Nephron progenitor cell (in vitro differentiated cells): ENCODE measurements around the gene SSBP4.

ENCODE experiments used
- DNase-seq: peaks from one replicate; pipeline ENCODE4 v3.0.0; 2021
- H3K27ac Mint-ChIP-seq: 2 replicates; pipeline ENCODE4 v1.8.0; 2021; ENCODE audit warnings: mild to moderate bottlenecking, moderate library complexity, mixed read lengths
- H3K27me3 Mint-ChIP-seq: 2 replicates; pipeline ENCODE4 v1.8.0; 2021; ENCODE audit warnings: mild to moderate bottlenecking, low read depth, mixed read lengths; ENCODE audit not compliant: poor library complexity
- H3K36me3 Mint-ChIP-seq: 2 replicates; pipeline ENCODE4 v1.8.0; 2021; ENCODE audit warnings: low read depth, mixed read lengths
- H3K4me1 Mint-ChIP-seq: 2 replicates; pipeline ENCODE4 v1.8.0; 2021; ENCODE audit warnings: mixed read lengths
- H3K4me3 Mint-ChIP-seq: 2 replicates; pipeline ENCODE4 v1.8.0; 2021; ENCODE audit warnings: mild to moderate bottlenecking, moderate library complexity, mixed read lengths
- H3K9me3 Mint-ChIP-seq: 2 replicates; pipeline ENCODE4 v1.8.0; 2021; ENCODE audit warnings: mild to moderate bottlenecking, moderate library complexity, mixed read lengths
- CTCF ChIP-seq: fragments of 200-600 bp; sonication (generic); IDR thresholded peaks from 2 replicates; pipeline ENCODE4 v1.5.0; 2021; ENCODE audit warnings: antibody characterized with exemption

The SSBP4 gene

GRCh38 chr19:18440936-18441803 lies 22.0 kb downstream of the SSBP4 start:
- Mint-ChIP-seq H3K36me3 (peaks cover 8% of the 10 kb centered on the region), H3K27me3 (peaks cover 4% of the 10 kb centered on the region), H3K4me3 (no peak overlapping the region), H3K27ac (peak overlapping the region; percentile 54), H3K4me1 (peaks cover 54% of the 10 kb centered on the region), H3K9me3 (no peaks in the 10 kb centered on the region)
- no peak for DNase-seq
- no peak for TF ChIP-seq CTCF

- Mint-ChIP-seq H3K4me3 (no peak overlapping the region), H3K27me3 (peaks cover 4% of the 10 kb centered on the region), H3K27ac (no peak overlapping the region), H3K36me3 (peaks cover 7% of the 10 kb centered on the region), H3K4me1 (peaks cover 59% of the 10 kb centered on the region), H3K9me3 (no peaks in the 10 kb centered on the region)
- DNase-seq: no peak
- no peak for TF ChIP-seq CTCF
Measured at GRCh38 chr19:18441804-18442788, 22.9 kb downstream of the SSBP4 start.

- Mint-ChIP-seq H3K36me3 (peaks cover 7% of the 10 kb centered on the region), H3K27me3 (peaks cover 4% of the 10 kb centered on the region), H3K9me3 (no peaks in the 10 kb centered on the region), H3K27ac (peak overlapping the region; percentile 50), H3K4me3 (no peak overlapping the region), H3K4me1 (peaks cover 65% of the 10 kb centered on the region)
- no peak for DNase-seq
- no peak for TF ChIP-seq CTCF
Measured at GRCh38 chr19:18442941-18443340, 23.7 kb downstream of the SSBP4 start.

- peaks cover 11% of the 10 kb centered on the region for H3K36me3 Mint-ChIP-seq
- no peak for TF ChIP-seq CTCF
- DNase-seq: no peak
- H3K9me3 Mint-ChIP-seq: no peaks in the 10 kb centered on the region
- peaks cover 4% of the 10 kb centered on the region for H3K27me3 Mint-ChIP-seq
- peaks cover 68% of the 10 kb centered on the region for H3K4me1 Mint-ChIP-seq
- H3K4me3 Mint-ChIP-seq: no peak overlapping the region
- H3K27ac Mint-ChIP-seq: peak overlapping the region; percentile 93
Measured at GRCh38 chr19:18443406-18443805, 24.2 kb downstream of the SSBP4 start.

GRCh38 chr19:18443831-18444230 lies 24.6 kb downstream of the SSBP4 start:
- Mint-ChIP-seq H3K27ac (no peak overlapping the region), H3K4me1 (peaks cover 65% of the 10 kb centered on the region)

More at GRCh38 chr19:18443831-18444230, 24.6 kb downstream of the SSBP4 start:
- no peak for TF ChIP-seq CTCF
- Mint-ChIP-seq H3K36me3 (peaks cover 16% of the 10 kb centered on the region), H3K9me3 (no peaks in the 10 kb centered on the region), H3K4me3 (no peak overlapping the region), H3K27me3 (peaks cover 4% of the 10 kb centered on the region)
- DNase-seq: no peak
